Trophoblast cell (in vitro differentiated cells and primary cell): ENCODE data around the gene PPAN. TPM values are rescaled to one million over a fixed set of nuclear protein-coding genes. Genes with fewer than 3 reads are reported as not detected.
A peak's percentile ranks its signal among the peaks of the same experiment; 100 is the strongest.

ENCODE experiments used
- DNase-seq, 2 donors: peaks; one replicate each; pipeline ENCODE4 v3.0.0-alpha.2; 2016
- H2AFZ ChIP-seq: 2 replicates; pipeline ENCODE4 v1.6.1; 2013; ENCODE audit warnings: low read length, moderate library complexity, mild to moderate bottlenecking; ENCODE audit not compliant: insufficient read depth, poor library complexity
- H2AK5ac ChIP-seq: 2 replicates; pipeline ENCODE4 v1.6.1; 2013; ENCODE audit warnings: mild to moderate bottlenecking, low read length
- H2BK120ac ChIP-seq: 2 replicates; pipeline ENCODE4 v1.6.1; 2013; ENCODE audit warnings: low read length, mild to moderate bottlenecking, moderate library complexity; ENCODE audit not compliant: insufficient read depth, poor library complexity
- H2BK12ac ChIP-seq: 2 replicates; pipeline ENCODE4 v1.6.1; 2013; ENCODE audit warnings: mild to moderate bottlenecking, low read length, moderate library complexity
- H2BK5ac ChIP-seq: 2 replicates; pipeline ENCODE4 v1.6.1; 2013; ENCODE audit warnings: low read length, low read depth, moderate library complexity, mild to moderate bottlenecking; ENCODE audit not compliant: poor library complexity
- H3K14ac ChIP-seq: 2 replicates; pipeline ENCODE4 v1.6.1; 2013; ENCODE audit warnings: mild to moderate bottlenecking, low read length
- H3K18ac ChIP-seq: 2 replicates; pipeline ENCODE4 v1.6.1; 2013; ENCODE audit warnings: mild to moderate bottlenecking, low read length
- H3K23ac ChIP-seq: 2 replicates; pipeline ENCODE4 v1.6.1; 2013; ENCODE audit warnings: low read length
- H3K27ac ChIP-seq: 2 replicates; pipeline ENCODE4 v1.5.1; 2013; ENCODE audit warnings: low read depth, mild to moderate bottlenecking, inconsistent platforms, low read length, moderate library complexity
- H3K27me3 ChIP-seq: 2 replicates; pipeline ENCODE4 v1.6.1; 2013; ENCODE audit warnings: inconsistent platforms, mild to moderate bottlenecking, low read length, moderate library complexity; ENCODE audit not compliant: insufficient read depth
- H3K36me3 ChIP-seq, 2 experiments: 1 replicate in 1 of 2; 2 replicates in 1 of 2; pipeline ENCODE4 v1.6.1; 2013; ENCODE audit warnings: low read length in 2 of 2, mild to moderate bottlenecking in 2 of 2, moderate library complexity in 1 of 2; ENCODE audit not compliant: insufficient read depth in 2 of 2, control insufficient read depth in 1 of 2
- H3K4ac ChIP-seq: 2 replicates; pipeline ENCODE4 v1.6.1; 2013; ENCODE audit warnings: low read depth, mild to moderate bottlenecking, low read length, moderate library complexity
- H3K4me1 ChIP-seq, 2 experiments: 1 replicate in 1 of 2; 2 replicates in 1 of 2; pipeline ENCODE4 v1.6.1; 2013; ENCODE audit warnings: low read length in 2 of 2, mild to moderate bottlenecking in 2 of 2, moderate library complexity in 1 of 2; ENCODE audit not compliant: insufficient read depth in 2 of 2, control insufficient read depth in 1 of 2
- H3K4me2 ChIP-seq: 2 replicates; pipeline ENCODE4 v1.6.1; 2013; ENCODE audit warnings: inconsistent platforms, mild to moderate bottlenecking, low read length, moderate library complexity
- H3K4me3 ChIP-seq: 2 replicates; pipeline ENCODE4 v1.5.1; 2013; ENCODE audit warnings: mild to moderate bottlenecking, low read depth, low read length, inconsistent platforms
- H3K79me1 ChIP-seq: one replicate; pipeline ENCODE4 v1.6.1; 2013; ENCODE audit warnings: low read length
- H3K79me2 ChIP-seq: 2 replicates; pipeline ENCODE4 v1.6.1; 2013; ENCODE audit warnings: low read length, mild to moderate bottlenecking; ENCODE audit not compliant: control insufficient read depth, insufficient read depth, poor library complexity
- H3K9ac ChIP-seq: 2 replicates; pipeline ENCODE4 v1.6.1; 2013; ENCODE audit warnings: mild to moderate bottlenecking, low read length
- H3K9me3 ChIP-seq: 2 replicates; pipeline ENCODE4 v1.6.1; 2013; ENCODE audit warnings: low read depth, mild to moderate bottlenecking, control low read depth, inconsistent platforms, low read length; ENCODE audit not compliant: insufficient read depth
- H4K12ac ChIP-seq: 2 replicates; pipeline ENCODE4 v1.6.1; 2013; ENCODE audit warnings: low read depth, mild to moderate bottlenecking, low read length, moderate library complexity
- H4K8ac ChIP-seq: 2 replicates; pipeline ENCODE4 v1.6.1; 2013; ENCODE audit warnings: low read depth, mild to moderate bottlenecking, low read length, moderate library complexity
- H4K91ac ChIP-seq: one replicate; pipeline ENCODE4 v1.6.1; 2013; ENCODE audit warnings: low read depth, mild to moderate bottlenecking, low read length, moderate library complexity
- WGBS: extraction: QIAGEN DNeasy Blood & Tissue Kit; methylation state at CpG from one replicate; pipeline ENCODE4 v1.1.7; 2013; ENCODE audit warnings: missing lambda C conversion rate; ENCODE audit not compliant: insufficient read length, insufficient coverage; ENCODE audit errors: extremely low coverage; 5-methylcytosine and 5-hydroxymethylcytosine counted together
- polyA plus RNA-seq: library from polyadenylated mRNA; stranded (reverse); fragments of 200-250 nt; gene quantifications from 2 replicates; pipeline ENCODE4 v1.2.3, GENCODE V29; 2013

The PPAN gene
- polyA plus RNA-seq: 31.7 and 31.9 TPM in 2 replicates

- Histone ChIP-seq H4K91ac (peak within 1 kb of the TSS; percentile 90), H2BK5ac (peak within 1 kb of the TSS; percentile 76), H3K79me1 (peaks cover 3% of the 10 kb centered on the region), H3K23ac (no peak within 1 kb of the TSS), H3K4me2 (peak within 1 kb of the TSS; percentile 72), H3K14ac (peak within 1 kb of the TSS; percentile 87), H3K9ac (peak within 1 kb of the TSS; percentile 93), H3K18ac (peak within 1 kb of the TSS; percentile 88), H3K27ac (no peak within 1 kb of the TSS), H2BK12ac (no peak within 1 kb of the TSS), H2AK5ac (peak within 1 kb of the TSS; percentile 85), H3K4me3 (peak within 1 kb of the TSS; percentile 88), H3K9me3 (no peaks in the 10 kb centered on the region), H3K4me1 (peaks cover 0 to 10% of the 10 kb centered on the region in 2 experiments), H4K12ac (peak within 1 kb of the TSS; percentile 64), H3K79me2 (peaks cover 9% of the 10 kb centered on the region), H2AFZ (peak within 1 kb of the TSS; percentile 84), H3K36me3 (peaks cover 33 to 36% of the 10 kb centered on the region in 2 experiments), H4K8ac (peak within 1 kb of the TSS; percentile 98), H2BK120ac (peak within 1 kb of the TSS; percentile 67), H3K27me3 (no peaks in the 10 kb centered on the region), H3K4ac (peak within 1 kb of the TSS; percentile 90)
- DNase-seq: peak; percentile 99
- WGBS: no CpG with 5 or more reads among the region's 71 CpGs
These were observed at the start of gene PPAN for GRCh38 chr19:10106100-10106936. TSS of gene PPAN (plus strand) at chr19:10106362. CDS start at chr19:10106395, 33 bp downstream.

- no peaks in the 10 kb centered on the region for H3K9me3 ChIP-seq
These were observed 44.3 kb upstream of the PPAN start for GRCh38 chr19:10061717-10062310.

GRCh38 chr19:10068205-10068604 lies 38.0 kb upstream of the PPAN start:
- DNase-seq: no peak
- Histone ChIP-seq H4K12ac (no peak overlapping the region), H2AK5ac (no peak overlapping the region), H4K8ac (no peak overlapping the region), H3K4me1 (no peaks in the 10 kb centered on the region), H3K79me2 (no peaks in the 10 kb centered on the region), H2BK5ac (no peak overlapping the region), H3K79me1 (no peaks in the 10 kb centered on the region), H3K27me3 (no peaks in the 10 kb centered on the region), H3K4ac (no peak overlapping the region), H3K23ac (no peak overlapping the region), H3K14ac (no peak overlapping the region), H3K9me3 (peaks cover 3% of the 10 kb centered on the region), H3K4me3 (no peak overlapping the region), H2BK120ac (no peak overlapping the region), H3K27ac (no peak overlapping the region), H3K9ac (no peak overlapping the region), H2BK12ac (no peak overlapping the region), H3K4me2 (no peak overlapping the region), H3K36me3 (no peaks in the 10 kb centered on the region), H3K18ac (no peak overlapping the region), H4K91ac (no peak overlapping the region), H2AFZ (no peak overlapping the region)
- WGBS: no CpG with 5 or more reads among the region's 4 CpGs

More at GRCh38 chr19:10061717-10062310, 44.3 kb upstream of the PPAN start:
- H2AK5ac ChIP-seq: no peak overlapping the region
- no peak overlapping the region for H3K4me3 ChIP-seq
- no peak overlapping the region for H3K4ac ChIP-seq
- H3K23ac ChIP-seq: no peak overlapping the region
- WGBS: no CpG with 5 or more reads among the region's 21 CpGs
- no peak overlapping the region for H4K91ac ChIP-seq
- H3K27ac ChIP-seq: no peak overlapping the region
- H3K18ac ChIP-seq: no peak overlapping the region
- H3K4me1 ChIP-seq: no peaks in the 10 kb centered on the region
- no peaks in the 10 kb centered on the region for H3K79me2 ChIP-seq
- H4K12ac ChIP-seq: no peak overlapping the region
- no peak overlapping the region for H2BK5ac ChIP-seq
- no peak overlapping the region for H3K4me2 ChIP-seq
- no peak overlapping the region for H3K9ac ChIP-seq
- no peaks in the 10 kb centered on the region for H3K27me3 ChIP-seq
- DNase-seq: no peak
- H4K8ac ChIP-seq: no peak overlapping the region
- no peaks in the 10 kb centered on the region for H3K36me3 ChIP-seq
- no peak overlapping the region for H2AFZ ChIP-seq
- H2BK12ac ChIP-seq: no peak overlapping the region
- no peak overlapping the region for H2BK120ac ChIP-seq
- H3K14ac ChIP-seq: no peak overlapping the region
- H3K79me1 ChIP-seq: no peaks in the 10 kb centered on the region

- no peaks in the 10 kb centered on the region for H3K79me2 ChIP-seq
- no peak overlapping the region for H3K18ac ChIP-seq
- no peak overlapping the region for H3K4me3 ChIP-seq
- no peak overlapping the region for H3K9ac ChIP-seq
- WGBS: no CpG with 5 or more reads among the region's 6 CpGs
- H2AFZ ChIP-seq: no peak overlapping the region
- H4K91ac ChIP-seq: no peak overlapping the region
- H3K4ac ChIP-seq: no peak overlapping the region
- no peak overlapping the region for H3K4me2 ChIP-seq
- no peak overlapping the region for H2BK120ac ChIP-seq
- no peak overlapping the region for H2BK12ac ChIP-seq
- peaks cover 9% of the 10 kb centered on the region for H3K9me3 ChIP-seq
- no peaks in the 10 kb centered on the region for H3K27me3 ChIP-seq
- H3K4me1 ChIP-seq: no peaks in the 10 kb centered on the region
- no peak overlapping the region for H4K12ac ChIP-seq
- H3K36me3 ChIP-seq: no peaks in the 10 kb centered on the region
- DNase-seq: no peak
- H3K27ac ChIP-seq: no peak overlapping the region
- H2AK5ac ChIP-seq: no peak overlapping the region
- H3K14ac ChIP-seq: no peak overlapping the region
- H3K23ac ChIP-seq: no peak overlapping the region
- H4K8ac ChIP-seq: no peak overlapping the region
- no peaks in the 10 kb centered on the region for H3K79me1 ChIP-seq
- H2BK5ac ChIP-seq: no peak overlapping the region
These were observed 37.1 kb upstream of the PPAN start for GRCh38 chr19:10069046-10069445.
